ENCODE results near the gene SEC14L1.

- TF ChIP-seq GATA2 (IDR thresholded peaks at IDR 0.05; ENCODE audit: low read depth, low read length) = no peak
- TF ChIP-seq GATA3 (IDR thresholded peaks at IDR 0.05; ENCODE audit: low read depth, low read length) = no peak
Measured at GRCh38 chr17:77148077-77148939, 7.5 kb downstream of the SEC14L1 start.

Data from SH-SY5Y (cell line).